HepG2 (cell line): ENCODE measurements around the gene ZACN. TPM values are rescaled to one million over a fixed set of nuclear protein-coding genes. Genes with fewer than 3 reads are reported as not detected.

Experiments used
- AKNA ChIP-seq: sonication (generic); formaldehyde crosslinking; IDR thresholded peaks from 2 replicates; pipeline ENCODE4 v1.4.0; 2020; ENCODE audit warnings: missing genetic modification reagents, borderline replicate concordance
- ATF2 ChIP-seq: sonication (generic); formaldehyde crosslinking; IDR thresholded peaks from 2 replicates; pipeline ENCODE4 v1.4.0; 2020; ENCODE audit warnings: missing genetic modification reagents
- ATF3 ChIP-seq: sonication (generic); formaldehyde crosslinking; IDR thresholded peaks from 2 replicates; pipeline ENCODE4 v1.4.0; 2020; ENCODE audit warnings: missing genetic modification reagents
- BHLHE40 ChIP-seq: IDR thresholded peaks from 2 replicates; pipeline ENCODE4 v1.6.1; 2011; ENCODE audit warnings: low read length, improper control_type of control experiment
- HES4 ChIP-seq: sonication (generic); formaldehyde crosslinking; IDR thresholded peaks from 2 replicates; pipeline ENCODE4 v1.9.0; 2021; ENCODE audit warnings: mild to moderate bottlenecking, missing genetic modification reagents, borderline replicate concordance
- NKX3-1 ChIP-seq: sonication (generic); formaldehyde crosslinking; IDR thresholded peaks from 2 replicates; pipeline ENCODE4 v1.5.0; 2020; ENCODE audit warnings: missing genetic modification reagents
- NPAS2 ChIP-seq: sonication (generic); formaldehyde crosslinking; IDR thresholded peaks from 2 replicates; pipeline ENCODE4 v1.8.0; 2022; ENCODE audit warnings: mild to moderate bottlenecking, missing genetic modification reagents, borderline replicate concordance
- PCBP1 ChIP-seq: fragments of 200-400 bp; formaldehyde crosslinking; IDR thresholded peaks from 2 replicates; pipeline ENCODE4 v1.6.1; 2017; ENCODE audit warnings: mild to moderate bottlenecking, low read depth, low read length, borderline replicate concordance
- PLRG1 ChIP-seq: fragments of 450-650 bp; conservative IDR thresholded peaks from 2 replicates; pipeline ENCODE4 v1.6.1; 2016
- POLR2A ChIP-seq, 2 experiments: IDR thresholded peaks; 2 replicates each; pipeline ENCODE4 v1.6.1; 2011; ENCODE audit warnings: low read depth in 2 of 2, low read length in 2 of 2, mild to moderate bottlenecking in 1 of 2, moderate library complexity in 1 of 2; ENCODE audit not compliant: insufficient read depth in 1 of 2
- SETDB1 ChIP-seq: sonication (generic); formaldehyde crosslinking; IDR thresholded peaks from 2 replicates; pipeline ENCODE4 v1.5.1; 2020; ENCODE audit warnings: missing genetic modification reagents, mild to moderate bottlenecking, borderline replicate concordance
- YY1 ChIP-seq: IDR thresholded peaks from 2 replicates; pipeline ENCODE4 v1.6.1; 2011; ENCODE audit warnings: low read length, low read depth, moderate library complexity, mild to moderate bottlenecking; ENCODE audit not compliant: insufficient read depth, insufficient replicate concordance
- ZNF550 ChIP-seq: sonication (generic); formaldehyde crosslinking; IDR thresholded peaks from 2 replicates; pipeline ENCODE4 v1.4.0; 2020; ENCODE audit warnings: mild to moderate bottlenecking, missing genetic modification reagents, borderline replicate concordance
- ZNF713 ChIP-seq: sonication (generic); formaldehyde crosslinking; IDR thresholded peaks from 2 replicates; pipeline ENCODE4 v1.4.0; 2020; ENCODE audit warnings: mild to moderate bottlenecking, missing genetic modification reagents
- ZSCAN20 ChIP-seq: sonication (generic); formaldehyde crosslinking; IDR thresholded peaks from 2 replicates; pipeline ENCODE4 v1.4.0; 2020; ENCODE audit warnings: missing genetic modification reagents, mild to moderate bottlenecking, borderline replicate concordance
- polyA plus RNA-seq, 8 experiments: library from polyadenylated mRNA; depleted of rRNA in 3 of 8; stranded (reverse) in 7 of 8; unstranded in 1 of 8; fragments of >200 nt; fragmentation: Illumina TruSeq in 4 of 8; extraction: Trizol in 4 of 8; gene quantifications; 2 replicates each; pipeline versions ENCODE4 v1.2.1 to v1.2.3, GENCODE V29; 2011 to 2016; ENCODE audit warnings: low read depth in 4 of 8, missing spikeins in 1 of 8, mixed read lengths in 1 of 8; ENCODE audit not compliant: insufficient read depth in 1 of 8
- total RNA-seq, 5 experiments: library from RNA; depleted of rRNA; stranded (reverse); fragments of >200 nt; fragmentation: Illumina TruSeq; extraction: Trizol; gene quantifications; 2 replicates each; pipeline ENCODE4 v1.2.3, GENCODE V29; 2016; ENCODE audit warnings: low read depth in 1 of 5
- TF ChIP-seq, protein P1 (sequence below): sonication (generic); formaldehyde crosslinking; IDR thresholded peaks from 2 replicates; pipeline ENCODE4 v1.4.0; 2020; ENCODE audit warnings: mild to moderate bottlenecking, missing genetic modification reagents
- TF ChIP-seq, protein P2 (sequence below): sonication (generic); formaldehyde crosslinking; IDR thresholded peaks from 2 replicates; pipeline ENCODE4 v1.4.0; 2020; ENCODE audit warnings: missing genetic modification reagents, borderline replicate concordance
- TF ChIP-seq, protein P3 (sequence below): sonication (generic); formaldehyde crosslinking; conservative IDR thresholded peaks from 2 replicates; pipeline ENCODE4 v1.8.0; 2022; ENCODE audit warnings: mild to moderate bottlenecking, moderate library complexity, missing genetic modification reagents

Gene ZACN
- total and polyA plus RNA-seq, 2 of the 13 experiments (the other 11 are each of a cell fraction or from before 2014, with no cell fraction given): 0.11 to 0.15 TPM

GRCh38 chr17:76103274-76104139 lies 24.5 kb downstream of the ZACN start, which contains the start of gene EXOC7 (continued):
- TF ChIP-seq AKNA (CRISPR knock-in tag) (no peak), ATF2 (CRISPR knock-in tag) (peak; percentile 38), POLR2A (IDR thresholded peaks at IDR 0.05; ENCODE audit: insufficient read depth in 1 of 2, low read depth in 2 of 2, low read length in 2 of 2) (peak; percentile 93 to 97), ZNF713 (peak; percentile 26; the same call in 1 of the 2 replicates), ZNF550 (CRISPR knock-in tag) (no peak), ZSCAN20 (CRISPR knock-in tag) (peak; percentile 23; the same call in 1 of the 2 replicates), PCBP1 (peak; percentile 85; the same call in 1 of the 2 replicates), PLRG1 (no peak), SETDB1 (CRISPR knock-in tag) (no peak), YY1 (peak; percentile 99), BHLHE40 (0 out of 2 replicates have a peak, but pooled peaks have one; percentile 14), NKX3-1 (CRISPR knock-in tag) (no peak), NPAS2 (CRISPR knock-in tag) (no peak), ATF3 (no peak), HES4 (CRISPR knock-in tag) (peak; percentile 34; the same call in 1 of the 2 replicates)
- TF ChIP-seq, protein P1, sequence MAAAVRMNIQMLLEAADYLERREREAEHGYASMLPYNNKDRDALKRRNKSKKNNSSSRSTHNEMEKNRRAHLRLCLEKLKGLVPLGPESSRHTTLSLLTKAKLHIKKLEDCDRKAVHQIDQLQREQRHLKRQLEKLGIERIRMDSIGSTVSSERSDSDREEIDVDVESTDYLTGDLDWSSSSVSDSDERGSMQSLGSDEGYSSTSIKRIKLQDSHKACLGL (CRISPR knock-in tag): peak; percentile 43; the same call in 1 of the 2 replicates
- TF ChIP-seq, protein P2, sequence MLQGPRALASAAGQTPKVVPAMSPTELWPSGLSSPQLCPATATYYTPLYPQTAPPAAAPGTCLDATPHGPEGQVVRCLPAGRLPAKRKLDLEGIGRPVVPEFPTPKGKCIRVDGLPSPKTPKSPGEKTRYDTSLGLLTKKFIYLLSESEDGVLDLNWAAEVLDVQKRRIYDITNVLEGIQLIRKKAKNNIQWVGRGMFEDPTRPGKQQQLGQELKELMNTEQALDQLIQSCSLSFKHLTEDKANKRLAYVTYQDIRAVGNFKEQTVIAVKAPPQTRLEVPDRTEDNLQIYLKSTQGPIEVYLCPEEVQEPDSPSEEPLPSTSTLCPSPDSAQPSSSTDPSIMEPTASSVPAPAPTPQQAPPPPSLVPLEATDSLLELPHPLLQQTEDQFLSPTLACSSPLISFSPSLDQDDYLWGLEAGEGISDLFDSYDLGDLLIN (CRISPR knock-in tag): no peak
- TF ChIP-seq, protein P3, sequence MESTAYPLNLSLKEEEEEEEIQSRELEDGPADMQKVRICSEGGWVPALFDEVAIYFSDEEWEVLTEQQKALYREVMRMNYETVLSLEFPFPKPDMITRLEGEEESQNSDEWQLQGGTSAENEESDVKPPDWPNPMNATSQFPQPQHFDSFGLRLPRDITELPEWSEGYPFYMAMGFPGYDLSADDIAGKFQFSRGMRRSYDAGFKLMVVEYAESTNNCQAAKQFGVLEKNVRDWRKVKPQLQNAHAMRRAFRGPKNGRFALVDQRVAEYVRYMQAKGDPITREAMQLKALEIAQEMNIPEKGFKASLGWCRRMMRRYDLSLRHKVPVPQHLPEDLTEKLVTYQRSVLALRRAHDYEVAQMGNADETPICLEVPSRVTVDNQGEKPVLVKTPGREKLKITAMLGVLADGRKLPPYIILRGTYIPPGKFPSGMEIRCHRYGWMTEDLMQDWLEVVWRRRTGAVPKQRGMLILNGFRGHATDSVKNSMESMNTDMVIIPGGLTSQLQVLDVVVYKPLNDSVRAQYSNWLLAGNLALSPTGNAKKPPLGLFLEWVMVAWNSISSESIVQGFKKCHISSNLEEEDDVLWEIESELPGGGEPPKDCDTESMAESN: peak; percentile 54; the same call in 1 of the 2 replicates
